Measurements from ENCODE around the gene ANKUB1.

Gene ANKUB1

DNA sequence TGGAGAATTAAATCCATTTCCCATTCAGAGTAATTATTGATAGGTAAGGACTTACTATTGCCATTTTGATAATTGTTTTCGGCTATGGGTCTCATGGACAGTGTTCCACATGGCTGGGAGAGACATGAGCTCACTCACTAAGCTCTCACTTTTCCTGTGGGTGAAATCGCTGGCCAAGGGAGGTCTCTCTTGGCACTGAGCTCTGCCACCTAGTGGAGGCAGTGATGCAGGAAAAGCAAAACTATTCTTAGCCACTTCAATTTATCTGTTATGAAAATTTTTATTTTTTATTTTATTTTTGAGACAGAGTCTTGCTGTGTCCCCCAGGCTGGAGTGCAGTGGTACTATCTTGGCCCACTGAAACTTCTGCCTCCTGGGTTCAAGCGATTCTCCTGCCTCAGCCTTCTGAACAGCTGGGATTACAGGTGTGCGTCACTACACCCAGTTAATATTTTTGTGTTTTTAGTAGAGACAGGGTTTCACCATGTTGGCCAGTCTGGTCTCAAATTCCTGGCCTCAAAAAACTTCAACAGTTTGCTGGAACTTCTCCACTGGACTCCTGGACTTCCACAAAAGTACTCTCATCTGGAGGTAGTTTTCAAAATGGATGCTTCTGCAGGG lies 16.0 kb upstream of the ANKUB1 start:
- peak; percentile 50 to 68 for DNase-seq

DNA sequence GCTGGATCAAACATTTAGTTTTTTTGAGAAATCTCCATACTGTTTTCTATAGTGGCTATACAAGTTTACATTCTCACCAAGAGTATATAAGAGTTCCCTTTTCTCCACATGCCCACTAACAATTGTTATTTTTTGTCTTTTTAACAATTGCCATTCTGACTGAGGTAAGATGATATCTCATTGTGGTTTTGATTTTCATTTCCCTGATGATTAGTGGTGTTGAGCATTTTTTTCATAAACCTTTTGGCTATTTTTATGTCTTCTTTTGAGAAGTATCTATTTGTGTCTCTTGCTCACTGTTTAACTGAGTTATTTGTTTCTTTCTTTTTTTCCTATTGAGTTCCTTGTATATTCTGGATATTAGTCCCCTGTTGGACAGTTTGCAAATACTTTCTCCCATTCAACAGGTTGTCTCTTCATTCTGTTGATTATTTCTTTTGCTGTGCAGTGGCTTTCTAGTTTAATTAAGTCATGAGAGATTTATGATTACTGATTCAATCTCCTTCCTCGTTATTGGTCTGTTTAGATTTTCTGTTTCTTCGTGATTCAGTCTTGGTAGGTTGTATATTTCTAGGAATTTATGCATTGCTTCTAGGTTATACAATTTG lies 13.9 kb upstream of the ANKUB1 start:
- DNase-seq: no peak

DNA sequence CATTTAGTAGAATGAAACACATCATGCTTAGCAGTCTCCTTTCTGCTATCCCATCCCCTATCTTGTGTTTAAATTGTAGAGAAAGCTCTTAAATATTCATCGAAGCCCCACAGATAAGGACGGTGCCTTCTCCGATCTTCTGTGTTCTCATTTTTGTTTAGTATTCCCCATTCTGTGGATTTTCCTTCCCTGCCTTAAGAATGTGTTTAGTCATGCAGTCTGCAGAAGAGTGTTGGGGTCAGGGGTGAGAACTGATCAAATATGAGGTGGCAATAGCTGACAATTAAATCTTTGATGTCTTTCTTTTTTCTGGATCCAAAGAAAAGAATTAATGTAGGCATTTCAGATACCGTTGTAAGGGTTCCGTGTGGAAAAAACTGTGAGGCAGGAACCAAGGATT lies 9.3 kb upstream of the ANKUB1 start:
- no peak for DNase-seq

DNA sequence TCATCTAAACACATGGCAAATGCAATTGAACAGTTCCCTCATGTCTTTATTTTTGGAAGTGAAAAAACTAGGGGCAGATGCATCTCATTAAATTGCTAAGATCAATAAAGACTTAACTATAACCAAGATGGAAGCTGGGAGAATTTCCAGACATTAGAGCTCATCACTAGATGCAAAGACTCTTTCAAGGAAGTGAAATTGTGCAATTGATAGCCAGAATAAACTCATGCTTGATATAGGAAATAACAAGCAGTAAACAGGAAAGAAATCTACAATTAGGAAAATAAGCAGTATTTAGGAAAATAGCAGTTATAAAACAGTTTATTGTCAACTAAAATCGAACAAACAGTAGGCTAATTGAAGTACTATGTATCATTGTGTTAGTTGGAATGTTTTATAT lies 8.8 kb upstream of the ANKUB1 start:
- DNase-seq: no peak

DNA sequence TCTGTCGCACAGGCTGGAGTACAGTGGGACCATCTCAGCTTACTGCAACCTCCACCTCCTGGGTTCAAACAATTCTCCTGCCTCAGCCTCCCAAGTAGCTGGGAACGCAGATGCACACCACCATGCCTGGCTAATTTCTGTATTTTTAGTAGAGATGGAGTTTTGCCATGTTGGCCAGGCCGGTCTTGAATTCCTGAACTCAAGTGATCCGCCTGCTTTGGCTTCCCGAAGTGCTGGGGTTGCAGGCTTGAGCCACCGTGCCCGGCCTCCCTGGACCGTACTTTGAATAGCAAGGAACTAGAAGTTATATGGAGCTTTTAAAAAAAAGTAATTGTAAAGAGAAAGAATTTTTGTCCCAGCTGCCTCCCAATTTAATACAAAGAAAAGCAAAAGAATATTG lies 8.3 kb upstream of the ANKUB1 start:
- no peak for DNase-seq

DNA sequence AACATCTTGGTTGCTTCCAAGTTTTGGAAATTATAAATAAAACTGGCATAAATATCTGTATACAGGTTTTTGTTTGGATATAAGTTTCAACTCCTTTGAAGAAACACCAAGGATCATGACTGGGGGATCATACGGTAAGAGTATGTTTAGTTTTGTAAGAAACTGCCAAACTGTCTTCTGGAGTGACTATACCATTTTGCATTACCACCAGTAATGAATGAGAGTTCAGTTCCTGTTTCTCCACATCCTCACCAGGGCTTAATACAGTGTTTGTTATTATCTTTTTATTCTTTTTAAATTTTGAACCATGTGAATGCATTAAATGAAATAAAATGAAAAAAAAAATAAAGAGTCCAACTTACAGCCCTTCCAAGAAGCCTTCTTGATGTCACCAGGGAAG lies 3.7 kb upstream of the ANKUB1 start:
- DNase-seq: no peak

DNA sequence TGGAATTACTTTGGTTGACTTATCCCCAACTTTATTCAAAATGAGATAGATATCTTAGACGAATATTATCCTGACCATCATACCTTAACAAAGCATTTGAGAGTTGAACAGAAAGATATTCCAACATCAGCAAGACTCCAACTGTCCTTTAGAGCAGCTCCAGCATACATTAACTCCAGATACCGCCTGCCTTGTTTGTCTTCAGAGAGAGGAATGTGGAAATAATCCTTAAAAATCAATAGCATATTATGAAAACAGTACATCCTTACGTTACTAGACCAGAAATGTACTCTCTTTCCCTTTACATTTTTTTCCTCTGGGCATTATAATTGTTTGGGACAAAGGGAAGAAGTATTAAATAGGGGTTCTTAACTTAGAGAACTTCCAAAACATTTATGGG lies 1.7 kb downstream of the ANKUB1 start:
- DNase-seq: no peak

DNA sequence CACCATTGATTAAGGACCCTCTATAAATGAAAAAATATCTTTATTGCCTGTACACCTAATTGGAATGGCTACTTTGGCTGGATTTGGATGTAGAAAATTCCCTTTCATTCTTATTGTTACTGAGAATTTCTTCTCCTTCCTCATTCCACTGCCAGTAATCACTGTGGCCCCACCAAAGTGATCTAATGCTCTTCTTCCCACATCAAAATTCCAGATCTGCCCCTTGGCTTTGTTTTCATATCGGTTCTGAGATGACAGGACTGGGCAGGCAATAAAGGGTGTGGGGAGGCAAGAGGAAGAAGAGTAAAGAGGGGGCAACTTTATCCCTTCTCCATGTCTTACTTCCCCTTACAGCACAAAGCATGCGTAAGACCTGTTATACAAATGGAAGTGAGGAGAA lies 2.1 kb downstream of the ANKUB1 start:
- DNase-seq: no peak

DNA sequence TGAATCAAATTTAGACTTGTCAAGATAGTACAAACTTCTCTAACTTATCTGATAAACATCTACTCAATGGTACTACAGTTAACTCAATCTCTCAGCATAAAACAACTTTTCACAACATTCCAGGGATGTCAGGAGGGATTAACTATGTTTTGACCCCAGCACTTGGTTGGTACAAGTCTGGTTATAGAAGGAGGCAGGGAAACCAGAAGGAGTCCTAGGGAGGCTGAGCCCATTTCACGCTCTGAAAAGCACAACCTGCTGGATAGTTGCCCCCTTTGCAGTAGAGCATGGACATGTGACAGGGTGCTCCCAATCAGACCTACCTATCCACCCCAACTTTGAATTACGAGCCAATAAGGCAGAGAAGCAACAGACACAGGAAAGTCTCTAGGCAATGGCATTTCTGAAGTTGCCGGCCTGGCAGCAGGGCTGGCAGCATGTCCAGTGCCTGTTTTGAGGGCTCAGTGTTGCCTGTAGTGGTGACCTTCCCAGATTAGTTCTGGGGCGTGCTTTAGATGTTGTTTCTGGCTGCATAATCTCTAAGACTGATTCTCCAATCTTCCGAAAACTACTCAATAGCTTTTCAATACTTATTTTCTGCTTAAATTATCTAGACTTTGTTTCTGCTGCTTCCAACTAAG lies 8.2 kb downstream of the ANKUB1 start:
- no peak for DNase-seq

DNA sequence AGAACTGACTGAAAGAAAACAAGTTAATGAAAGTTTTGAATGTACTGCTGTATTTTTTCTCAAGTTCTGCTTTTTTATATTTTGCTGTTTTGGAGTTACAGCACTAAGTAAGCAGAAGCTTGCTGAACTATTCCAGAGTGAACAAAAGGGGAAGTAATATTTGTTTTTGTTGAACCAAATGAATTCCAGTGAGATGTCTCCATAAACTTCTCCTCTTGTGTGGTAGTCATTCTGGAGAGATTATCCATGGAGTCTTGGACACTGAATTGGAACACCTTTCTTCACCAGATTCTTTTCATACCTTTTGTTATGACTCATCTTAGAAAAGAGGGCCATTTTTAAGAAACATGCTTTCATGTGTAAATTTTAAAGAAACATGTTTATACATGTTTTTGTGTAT lies 8.8 kb downstream of the ANKUB1 start:
- DNase-seq: no peak

DNA sequence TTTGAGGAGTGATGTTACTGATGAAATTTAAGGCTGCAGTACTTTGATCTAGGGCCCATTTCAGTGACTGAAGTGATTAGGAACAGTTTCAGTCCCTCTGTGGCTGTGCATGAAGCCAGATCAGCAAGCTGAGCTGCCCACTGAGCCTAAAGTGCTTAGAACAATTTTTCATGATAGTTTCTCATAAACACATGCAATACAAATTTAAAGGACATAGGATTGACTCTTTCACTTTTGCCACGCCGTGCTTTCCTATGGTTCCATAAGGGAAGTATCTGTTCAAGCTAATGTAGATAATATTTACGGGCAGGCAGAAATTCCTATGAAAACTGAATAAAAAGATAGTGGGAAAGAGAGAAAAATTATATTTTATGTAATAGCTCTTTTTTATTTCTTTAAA lies 10.6 kb downstream of the ANKUB1 start:
- no peak for DNase-seq

DNA sequence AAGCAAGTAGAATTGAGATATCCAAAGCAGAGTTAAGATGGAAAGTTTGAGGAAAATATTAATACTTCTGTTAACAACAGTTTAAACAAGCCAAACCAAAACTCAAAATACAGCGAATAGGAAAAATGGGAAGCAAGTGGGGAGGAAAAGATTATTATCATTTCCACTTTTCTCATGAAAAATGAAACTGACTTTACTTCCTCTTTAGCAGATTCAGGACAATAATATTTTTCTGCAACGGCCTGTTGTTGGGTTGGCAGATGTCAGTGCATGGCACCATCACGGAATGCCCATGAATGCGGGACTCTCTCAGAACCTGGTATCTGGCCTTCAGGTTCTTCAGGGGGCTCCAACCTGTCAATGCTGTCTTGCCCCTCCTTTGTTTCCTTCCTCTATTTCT lies 11.1 kb downstream of the ANKUB1 start:
- peak; percentile 5 to 14 for DNase-seq

DNA sequence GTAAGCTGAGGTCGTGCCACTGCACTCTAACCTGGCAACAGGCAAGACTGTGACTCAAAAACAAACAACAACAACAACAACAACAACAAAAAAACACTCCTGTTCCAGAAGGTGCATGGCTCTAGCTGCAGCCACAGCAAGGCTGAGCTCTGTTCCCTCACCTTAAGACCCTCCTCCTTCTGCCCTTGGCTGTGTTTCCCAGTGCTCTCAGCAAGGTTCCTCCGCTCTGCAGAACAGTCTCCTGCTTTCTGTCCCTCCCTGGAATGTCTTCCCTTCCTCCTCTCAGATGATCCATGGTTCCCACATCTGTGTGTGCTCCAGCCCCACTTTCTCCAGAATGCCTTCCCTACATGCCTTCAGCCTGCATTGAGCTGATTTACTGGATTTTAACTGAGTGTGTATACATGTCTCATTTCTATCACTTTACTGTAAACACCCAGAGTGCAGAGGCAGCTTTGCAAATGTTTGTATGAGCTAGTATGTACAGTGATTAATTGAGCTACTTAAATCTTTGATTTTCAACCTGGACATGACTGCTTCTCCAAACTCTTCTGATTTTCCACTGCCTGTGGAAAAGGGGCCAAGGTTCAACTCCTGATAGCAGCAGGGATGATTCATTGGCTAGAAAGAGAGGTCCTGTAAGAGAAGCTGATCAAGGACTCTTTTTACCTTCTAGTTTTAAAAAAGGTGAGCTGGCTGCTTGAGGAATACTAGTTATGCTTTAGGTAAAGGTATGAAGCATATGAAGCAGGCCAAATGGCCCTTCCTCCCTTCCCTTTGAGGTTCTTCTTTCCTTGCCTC lies 14.7 kb downstream of the ANKUB1 start:
- no peak for DNase-seq

DNA sequence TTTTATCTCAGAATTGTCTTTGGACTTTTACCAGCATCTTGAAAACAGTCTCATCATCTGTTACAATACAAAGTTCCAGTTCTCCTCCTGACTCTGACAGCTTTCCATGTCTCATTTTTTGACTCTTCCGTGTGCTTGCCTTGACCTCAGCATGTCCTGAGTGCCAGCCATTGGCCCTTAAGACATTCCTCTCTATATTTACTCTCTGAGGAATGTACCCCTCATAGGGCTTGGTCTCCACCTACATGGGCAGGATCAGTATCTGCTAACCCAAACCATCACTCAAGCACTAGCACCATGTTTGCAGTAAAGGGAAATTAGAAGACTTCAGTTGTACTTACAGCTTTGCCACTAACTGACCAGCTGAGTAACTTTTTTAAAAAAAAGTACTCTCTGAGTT lies 16.2 kb downstream of the ANKUB1 start:
- no peak for DNase-seq

DNA sequence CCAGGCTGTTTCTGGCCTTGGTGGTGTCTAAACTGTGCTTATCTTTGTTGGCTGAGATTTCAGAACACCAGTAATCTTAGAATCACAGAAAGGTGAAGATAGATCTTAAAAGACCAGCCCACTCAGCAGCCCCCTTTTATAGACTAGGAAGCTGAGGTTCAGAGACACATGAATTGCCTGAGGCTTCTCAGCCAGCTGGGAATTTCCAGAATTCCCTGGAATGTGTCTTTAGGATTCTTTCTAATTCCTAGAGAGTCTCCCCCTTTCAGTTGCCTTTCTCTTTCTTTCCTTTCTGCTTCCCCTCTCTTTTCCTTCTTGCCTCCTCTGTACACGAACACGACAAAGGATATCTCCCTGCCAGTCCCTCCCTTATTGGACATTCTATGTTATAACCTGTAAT lies 19.5 kb downstream of the ANKUB1 start:
- no peak for DNase-seq

DNA sequence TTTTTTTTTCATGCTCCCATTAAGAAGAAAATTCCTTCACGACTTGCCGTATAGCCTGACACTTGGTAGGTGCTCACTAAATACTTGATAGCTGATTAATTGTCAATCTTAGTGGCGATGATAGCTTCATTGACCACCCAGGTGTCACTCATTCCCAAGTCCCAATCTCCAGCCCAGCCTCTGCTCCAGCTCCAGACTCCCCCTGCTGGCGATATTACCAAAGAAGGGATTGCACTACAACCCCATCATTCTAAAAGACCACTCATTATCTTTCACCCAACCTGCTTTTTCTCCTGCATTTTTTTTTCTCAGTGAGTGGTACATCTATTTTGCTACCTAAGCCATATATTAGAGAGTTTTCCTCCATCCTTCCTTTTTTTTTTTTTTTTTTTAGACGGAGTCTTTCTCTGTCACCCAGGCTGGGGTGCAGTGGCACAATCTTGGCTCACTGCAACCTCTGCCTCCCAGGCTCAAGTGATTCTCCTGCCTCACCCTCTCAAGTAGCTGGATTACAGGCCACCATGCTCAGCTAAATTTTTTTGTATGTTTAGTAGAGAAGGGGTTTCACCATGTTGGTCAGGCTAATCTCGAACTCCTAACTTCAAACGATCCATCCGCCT lies 20.6 kb downstream of the ANKUB1 start:
- DNase-seq: peak; percentile 6 to 45

DNA sequence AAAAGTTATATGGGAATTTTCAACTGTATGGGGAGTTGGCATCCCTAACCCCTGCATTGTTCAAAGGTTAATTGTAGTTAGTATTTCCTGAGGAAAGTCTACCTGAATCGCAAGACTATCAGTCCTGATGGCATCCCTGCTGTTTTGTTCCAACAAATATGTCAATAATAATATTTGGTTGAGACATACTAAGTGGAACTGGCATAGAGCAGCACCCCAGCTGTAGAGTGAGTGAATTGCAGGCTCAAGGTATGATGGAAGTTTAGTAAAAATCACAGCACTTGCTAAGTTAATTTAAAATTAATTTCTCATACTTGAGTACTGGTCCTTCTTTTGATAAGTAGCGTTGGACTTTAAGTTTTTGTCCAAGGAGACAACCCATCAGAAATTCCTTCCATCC lies 22.1 kb downstream of the ANKUB1 start:
- DNase-seq: no peak

DNA sequence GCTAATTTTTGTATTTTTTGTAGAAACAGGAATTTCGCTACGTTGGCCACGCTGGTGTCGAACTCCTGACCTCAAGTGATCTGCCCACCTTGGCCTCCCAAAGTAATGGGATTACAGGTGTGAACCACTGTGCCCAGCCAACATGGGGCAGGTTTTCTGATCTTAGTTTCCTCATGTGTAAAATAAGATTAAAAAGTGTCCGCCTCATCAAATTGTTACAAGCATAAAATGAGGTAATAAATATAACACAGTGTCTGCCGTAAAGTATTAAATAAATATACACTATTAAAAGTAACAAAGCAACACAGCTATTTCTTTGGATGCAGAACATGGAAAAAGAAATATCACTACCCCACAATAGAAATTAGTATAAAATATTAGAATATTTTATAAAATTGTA lies 23.6 kb downstream of the ANKUB1 start:
- no peak for DNase-seq

DNA sequence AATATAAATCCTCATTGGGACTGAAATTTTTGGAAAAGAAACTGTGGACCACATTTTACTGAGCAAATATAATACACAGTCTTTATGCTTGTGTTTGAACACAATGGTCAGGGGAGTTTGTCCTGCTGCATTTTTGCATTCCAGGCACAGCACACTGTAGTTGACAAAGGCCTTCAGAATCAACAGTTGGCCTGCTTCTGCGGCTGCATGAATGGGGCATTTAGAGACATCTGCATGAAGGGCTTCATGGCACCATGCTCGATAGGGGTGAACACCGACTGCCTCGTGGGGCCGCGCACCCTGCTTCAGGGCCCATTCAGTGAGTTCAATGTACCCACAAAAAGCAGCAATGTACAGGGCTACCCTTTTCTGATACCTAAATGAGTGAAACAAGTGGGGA lies 24.6 kb downstream of the ANKUB1 start:
- no peak for DNase-seq

DNA sequence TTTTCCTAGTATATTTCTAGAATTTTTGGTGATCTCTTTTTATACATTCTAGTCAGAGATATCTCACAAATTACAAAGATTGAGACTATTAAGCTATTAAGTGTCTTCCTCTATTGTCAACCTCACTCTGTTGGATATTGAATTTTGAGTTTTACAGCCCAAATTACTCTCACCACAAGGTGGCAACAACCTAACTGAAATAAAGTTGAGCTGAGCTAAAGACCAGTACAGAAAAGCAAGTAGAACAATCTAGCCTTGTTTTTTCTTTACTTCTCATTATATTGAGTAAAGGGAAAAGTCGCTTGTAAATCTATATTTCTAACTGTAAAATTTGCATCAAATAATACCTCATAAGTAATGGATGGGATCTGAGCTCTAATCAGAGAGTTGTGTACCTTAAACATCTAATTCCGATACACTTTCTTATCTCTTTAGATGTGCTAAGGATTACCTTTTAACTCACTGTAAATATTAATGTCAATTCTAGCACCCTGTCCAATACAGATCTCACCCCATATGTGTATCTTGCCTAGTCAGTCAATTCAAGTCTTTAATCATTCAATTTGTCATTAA lies 26.5 kb downstream of the ANKUB1 start:
- peak in 1 of 2 donors; percentile 19 for DNase-seq

DNA sequence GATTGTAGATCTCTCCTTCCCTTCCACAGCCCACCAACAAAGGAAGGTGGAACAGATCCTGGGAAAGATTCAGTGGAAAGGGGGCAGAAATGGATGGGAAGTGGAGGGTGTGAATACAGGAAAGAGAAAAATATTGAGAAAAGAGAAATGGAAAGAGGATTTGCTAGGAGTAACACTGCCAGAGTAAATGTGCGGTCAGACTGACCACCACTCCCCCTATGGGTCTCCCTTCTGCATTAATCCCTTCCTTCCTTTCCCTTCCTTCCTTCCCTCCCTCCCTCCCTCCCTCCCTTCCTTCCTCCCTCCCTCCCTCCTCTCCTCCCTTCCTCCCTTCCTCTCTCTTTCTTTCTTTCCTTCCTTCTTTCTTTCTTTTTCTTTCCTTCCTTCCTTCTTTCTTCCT lies 28.1 kb downstream of the ANKUB1 start:
- no peak for DNase-seq

DNA sequence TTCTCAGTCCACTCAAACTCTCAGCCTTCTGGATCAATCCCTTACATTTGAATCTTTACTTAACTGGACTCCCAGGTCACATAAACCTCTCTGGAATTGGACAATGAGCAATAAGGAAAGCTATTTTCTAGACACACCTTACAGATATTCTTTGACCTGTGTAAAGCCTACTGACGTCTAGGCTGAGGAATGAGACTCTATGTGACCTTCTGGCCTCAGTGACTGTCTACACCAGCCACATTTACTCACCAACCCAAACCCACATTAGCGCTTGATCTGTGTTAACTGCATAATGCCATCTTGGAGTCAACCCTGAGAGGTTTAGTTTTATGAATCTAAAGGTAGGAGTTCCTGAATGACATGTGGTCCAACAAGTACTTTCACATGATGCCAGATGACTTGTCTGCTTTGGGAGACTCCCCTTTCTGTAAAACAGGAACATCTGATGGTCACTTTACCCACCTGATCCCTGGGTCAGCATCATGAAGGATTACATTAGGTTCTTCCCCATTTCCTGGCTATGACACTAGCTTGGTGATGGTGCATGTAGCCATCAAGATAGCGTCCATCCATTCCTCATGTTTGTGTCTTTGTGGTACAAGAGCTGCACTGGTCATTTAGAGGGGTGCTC lies 28.7 kb downstream of the ANKUB1 start:
- no peak for DNase-seq

DNA sequence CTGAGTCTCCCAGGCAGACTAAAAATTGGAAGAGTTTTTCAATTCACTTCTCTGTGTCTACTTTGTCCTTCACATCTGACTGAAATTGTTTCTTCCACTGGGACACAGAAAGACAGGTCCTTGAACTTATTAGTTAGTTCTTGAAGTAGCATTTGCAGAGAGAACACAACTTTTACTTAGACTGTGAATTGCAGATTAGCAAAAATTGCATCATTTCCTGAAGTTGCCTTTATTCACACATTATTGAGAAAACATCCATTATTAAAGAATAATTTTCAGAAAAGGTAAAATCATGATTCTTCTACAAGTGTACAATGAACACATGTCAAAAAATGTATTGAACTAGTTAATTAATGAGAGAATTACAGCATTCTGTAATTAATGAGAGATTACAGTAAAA lies 38.6 kb downstream of the ANKUB1 start:
- DNase-seq: no peak

Data from CD4-positive, alpha-beta T cell treated with Interferon alpha-2 for 1 hour (primary cell).